Type B pancreatic cell (in vitro differentiated cells): Measurements from ENCODE around the gene IGF2. TPM values are rescaled to one million over a fixed set of nuclear protein-coding genes. Genes with fewer than 3 reads are reported as not detected.
A peak's percentile ranks its signal among the peaks of the same experiment; 100 is the strongest.

Experiments used
- DNase-seq: peaks from one replicate; pipeline ENCODE4 v3.0.0; 2021; ENCODE audit warnings: mixed read lengths; ENCODE audit not compliant: unreplicated experiment; ENCODE audit errors: extremely low spot score
- H3K27ac Mint-ChIP-seq: 2 replicates; pipeline ENCODE4 v1.8.0; 2021; ENCODE audit warnings: mild to moderate bottlenecking, mixed read lengths
- H3K27me3 Mint-ChIP-seq: 2 replicates; pipeline ENCODE4 v1.8.0; 2021; ENCODE audit warnings: mixed read lengths
- H3K36me3 Mint-ChIP-seq: 2 replicates; pipeline ENCODE4 v1.8.0; 2021; ENCODE audit warnings: mixed read lengths
- H3K4me1 Mint-ChIP-seq: one replicate; pipeline ENCODE4 v1.8.0; 2021; ENCODE audit warnings: mixed read lengths; ENCODE audit not compliant: unreplicated experiment
- H3K4me3 Mint-ChIP-seq: 2 replicates; pipeline ENCODE4 v1.8.0; 2021; ENCODE audit warnings: mild to moderate bottlenecking, mixed read lengths
- H3K9me3 Mint-ChIP-seq: 2 replicates; pipeline ENCODE4 v1.8.0; 2021; ENCODE audit warnings: mixed read lengths
- CTCF ChIP-seq: fragments of 200-600 bp; sonication (generic); conservative IDR thresholded peaks from 2 replicates; pipeline ENCODE4 v1.5.0; 2021; ENCODE audit warnings: antibody characterized with exemption, mild to moderate bottlenecking
- total RNA-seq: library from RNA; stranded (reverse); gene quantifications from 2 replicates; pipeline ENCODE4 v1.2.1, GENCODE V29; 2021; ENCODE audit warnings: low replicate concordance

The IGF2 gene
- total RNA-seq, 1 donor from 2014 or later, result 2,350 TPM

GRCh38 chr11:2173761-2174160 is 34.6 kb upstream of the IGF2 start:
- no peak overlapping the region for H3K27ac Mint-ChIP-seq
- no peak for DNase-seq
- H3K36me3 Mint-ChIP-seq, result no peaks in the 10 kb centered on the region
- H3K4me3 Mint-ChIP-seq, result no peak overlapping the region
- H3K4me1 Mint-ChIP-seq, result peaks cover 14% of the 10 kb centered on the region
- no peak for TF ChIP-seq CTCF
- H3K9me3 Mint-ChIP-seq, result no peaks in the 10 kb centered on the region
- H3K27me3 Mint-ChIP-seq, result no peaks in the 10 kb centered on the region

GRCh38 chr11:2173150-2173693 is 34.0 kb upstream of the IGF2 start:
- Mint-ChIP-seq H3K9me3 (no peaks in the 10 kb centered on the region), H3K27me3 (no peaks in the 10 kb centered on the region), H3K27ac (no peak overlapping the region), H3K4me1 (peaks cover 10% of the 10 kb centered on the region), H3K4me3 (no peak overlapping the region), H3K36me3 (no peaks in the 10 kb centered on the region)
- peak; percentile 59 for TF ChIP-seq CTCF
- no peak for DNase-seq

- Mint-ChIP-seq H3K4me3 (no peak overlapping the region), H3K9me3 (no peaks in the 10 kb centered on the region), H3K27ac (no peak overlapping the region), H3K36me3 (no peaks in the 10 kb centered on the region), H3K27me3 (no peaks in the 10 kb centered on the region), H3K4me1 (peaks cover 10% of the 10 kb centered on the region)
- no peak for TF ChIP-seq CTCF
- DNase-seq, result no peak
These were observed 33.5 kb upstream of the IGF2 start for GRCh38 chr11:2172676-2173075.

- Mint-ChIP-seq H3K4me3 (no peak within 1 kb of the TSS), H3K36me3 (no peaks in the 10 kb centered on the region), H3K9me3 (no peaks in the 10 kb centered on the region), H3K27ac (no peak within 1 kb of the TSS), H3K27me3 (no peaks in the 10 kb centered on the region), H3K4me1 (peaks cover 10% of the 10 kb centered on the region)
- TF ChIP-seq CTCF, result no peak
- DNase-seq, result no peak
These were observed 32.4 kb upstream of the IGF2 start, which contains the start of gene TH for GRCh38 chr11:2171591-2172003. TSS of gene TH (minus strand) at chr11:2171815. CDS start at chr11:2171786, 29 bp downstream.

- H3K4me3 Mint-ChIP-seq, result no peak overlapping the region
- H3K4me1 Mint-ChIP-seq, result peaks cover 5% of the 10 kb centered on the region
- TF ChIP-seq CTCF, result no peak
- no peaks in the 10 kb centered on the region for H3K36me3 Mint-ChIP-seq
- H3K27me3 Mint-ChIP-seq, result no peaks in the 10 kb centered on the region
- no peaks in the 10 kb centered on the region for H3K9me3 Mint-ChIP-seq
- no peak overlapping the region for H3K27ac Mint-ChIP-seq
- no peak for DNase-seq
These were observed 30.7 kb upstream of the IGF2 start for GRCh38 chr11:2169626-2170570.
